GM18507 (cell line): ENCODE results near the gene RFX7.
"Not testable (repeated sequence)": the region's sequence is repeated elsewhere in the genome, so short reads cannot be mapped to it uniquely, and the experiment has no call there.

Experiments used
- DNase-seq: peaks from one replicate; pipeline ENCODE4 v3.0.0; 2011; ENCODE audit warnings: low read depth; ENCODE audit not compliant: insufficient read length; ENCODE audit errors: extremely low spot score
- FAIRE-seq: peaks from 2 replicates; lab custom pipeline; 2011; peaks lifted over from hg19 to GRCh38; lab: Jason Lieb, UNC

Gene RFX7

GRCh38 chr15:56243163-56244037 is at the start of gene RFX7:
Gene RFX7 (minus strand): TSS chr15:56243879. CDS start chr15:56243285, 594 bp downstream.
- no peak for FAIRE-seq
- DNase-seq: no peak

GRCh38 chr15:56292546-56293316 is 49.1 kb upstream of the RFX7 start:
- DNase-seq: no peak
- FAIRE-seq: no peak

- DNase-seq (no peak), FAIRE-seq (no peak)
These were observed 48.1 kb upstream of the RFX7 start for GRCh38 chr15:56291741-56292140.

- FAIRE-seq: no peak
- DNase-seq: no peak
These were observed 42.5 kb upstream of the RFX7 start for GRCh38 chr15:56286213-56286612.

- FAIRE-seq (no peak), DNase-seq (no peak)
These were observed 37.5 kb upstream of the RFX7 start for GRCh38 chr15:56281145-56281544.

GRCh38 chr15:56273724-56274123 is 30.0 kb upstream of the RFX7 start:
- no peak for DNase-seq
- FAIRE-seq: no peak

GRCh38 chr15:56272454-56272853 is 28.8 kb upstream of the RFX7 start:
- no peak for DNase-seq
- FAIRE-seq: no peak

- DNase-seq, FAIRE-seq: not testable (repeated sequence)
These were observed 22.8 kb upstream of the RFX7 start for GRCh38 chr15:56266465-56266864.

- FAIRE-seq: no peak
- DNase-seq: no peak
These were observed 18.3 kb upstream of the RFX7 start for GRCh38 chr15:56261854-56262509.

- FAIRE-seq, DNase-seq: not testable (repeated sequence)
These were observed 13.6 kb upstream of the RFX7 start for GRCh38 chr15:56257306-56257705.

- FAIRE-seq (no peak), DNase-seq (no peak)
These were observed 10.6 kb upstream of the RFX7 start for GRCh38 chr15:56254265-56254664.

GRCh38 chr15:56252386-56252785 is 8.7 kb upstream of the RFX7 start:
- DNase-seq (no peak), FAIRE-seq (no peak)

GRCh38 chr15:56251315-56252095 is 7.8 kb upstream of the RFX7 start:
- no peak for FAIRE-seq

GRCh38 chr15:56250626-56251025 is 6.9 kb upstream of the RFX7 start:
- no peak for FAIRE-seq

More at GRCh38 chr15:56251315-56252095, 7.8 kb upstream of the RFX7 start:
- no peak for DNase-seq

GRCh38 chr15:56249092-56249491 is 5.4 kb upstream of the RFX7 start:
- no peak for FAIRE-seq
- DNase-seq: no peak

More at GRCh38 chr15:56250626-56251025, 6.9 kb upstream of the RFX7 start:
- no peak for DNase-seq

GRCh38 chr15:56248311-56248992 is 4.8 kb upstream of the RFX7 start:
- DNase-seq: no peak
- FAIRE-seq: no peak

- no peak for DNase-seq
- FAIRE-seq: no peak
These were observed 3.6 kb upstream of the RFX7 start for GRCh38 chr15:56247266-56247665.

GRCh38 chr15:56245871-56246814 is 2.5 kb upstream of the RFX7 start:
- peak; percentile 93 for FAIRE-seq
- peak; percentile 64 for DNase-seq
